HG03378 (cell line): Measurements from ENCODE around the gene RBM6.
"Not testable (repeated sequence)": the region's sequence is repeated elsewhere in the genome, so short reads cannot be mapped to it uniquely, and the experiment has no call there.

ENCODE experiments used
- ATAC-seq: cut with Tn5 transposase; IDR thresholded peaks from one replicate; pipeline ENCODE4 v1.9.1; 2021; ENCODE audit warnings: mild to moderate bottlenecking, moderate library complexity; ENCODE audit not compliant: unreplicated experiment

Gene RBM6

DNA sequence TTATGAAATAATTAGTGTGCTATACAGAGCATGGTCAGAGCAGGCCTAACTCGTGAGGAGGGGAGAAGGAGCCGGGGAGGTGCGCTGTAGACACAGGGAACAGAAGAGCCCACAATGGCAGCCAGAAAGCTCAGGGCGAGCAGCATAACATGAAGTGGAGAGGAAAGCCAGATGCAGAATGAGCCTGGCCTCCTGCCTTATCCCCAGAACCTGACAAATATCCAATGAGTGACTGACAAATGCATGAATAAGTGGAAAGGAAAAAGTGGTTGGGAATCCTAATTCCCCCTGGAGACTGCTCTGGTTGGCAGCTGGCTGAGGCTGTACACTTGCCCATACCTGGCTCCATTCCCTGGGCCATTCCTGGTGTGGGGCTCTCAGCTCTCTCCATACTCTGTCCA lies 27.1 kb upstream of the RBM6 start:
- ATAC-seq: no peak

DNA sequence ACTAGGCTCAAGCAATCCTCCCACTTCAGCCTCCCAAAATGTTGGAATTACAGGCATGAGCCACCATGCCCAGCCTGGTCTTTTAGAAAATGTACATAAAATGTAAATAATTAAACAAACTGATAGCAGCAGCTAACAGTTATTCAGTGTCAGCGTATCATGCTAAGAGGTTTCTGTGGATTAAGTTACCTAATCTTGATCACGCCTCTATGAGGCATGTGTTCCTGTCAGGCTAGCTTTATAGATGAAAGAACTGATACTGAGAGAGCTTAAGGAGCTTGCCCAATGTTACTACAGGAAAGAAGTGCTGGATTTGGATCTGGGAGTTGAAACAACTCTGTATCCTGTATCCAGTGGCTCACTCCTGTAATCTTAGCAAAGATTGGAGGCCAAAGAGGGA lies 25.0 kb upstream of the RBM6 start:
- no peak for ATAC-seq

GRCh38 chr3:49916686-49917085 lies 23.3 kb upstream of the RBM6 start:
- ATAC-seq: no peak

DNA sequence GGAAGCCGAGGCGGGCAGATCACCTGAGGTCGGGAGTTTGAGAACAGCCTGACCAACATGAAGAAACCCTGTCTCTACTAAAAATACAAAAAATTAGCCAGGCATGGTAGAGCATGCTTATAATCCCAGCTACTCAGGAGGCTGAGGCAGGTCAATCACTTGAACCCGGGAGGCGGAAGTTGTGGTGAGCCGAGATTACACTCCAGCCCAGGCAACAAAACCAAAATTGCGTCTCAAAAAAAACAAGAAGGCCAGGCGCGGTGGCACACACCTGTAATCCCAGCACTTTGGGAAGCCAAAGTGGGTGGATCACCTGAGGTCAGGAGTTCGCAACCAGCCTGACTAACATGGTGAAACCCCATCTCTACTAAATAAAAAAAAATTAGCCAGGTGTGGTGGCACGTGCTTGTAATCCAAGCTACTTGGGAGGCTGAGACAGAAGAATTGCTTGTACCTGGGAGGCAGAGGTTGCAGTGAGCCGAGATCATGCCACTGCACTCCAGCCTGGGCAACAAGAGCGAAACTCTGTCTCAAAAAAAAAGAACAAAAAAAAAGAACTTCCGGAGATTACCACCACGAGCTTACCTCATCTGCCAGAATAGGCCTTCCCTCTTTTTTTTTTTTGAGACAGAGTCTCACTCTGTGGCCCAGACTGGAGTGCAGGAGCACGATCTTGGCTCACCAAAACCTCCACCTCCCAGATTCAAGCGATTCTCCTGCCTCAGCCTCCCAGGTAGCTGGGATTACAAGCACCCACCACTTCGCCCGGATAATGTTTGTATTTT lies 22.0 kb upstream of the RBM6 start:
- not testable (repeated sequence) for ATAC-seq

DNA sequence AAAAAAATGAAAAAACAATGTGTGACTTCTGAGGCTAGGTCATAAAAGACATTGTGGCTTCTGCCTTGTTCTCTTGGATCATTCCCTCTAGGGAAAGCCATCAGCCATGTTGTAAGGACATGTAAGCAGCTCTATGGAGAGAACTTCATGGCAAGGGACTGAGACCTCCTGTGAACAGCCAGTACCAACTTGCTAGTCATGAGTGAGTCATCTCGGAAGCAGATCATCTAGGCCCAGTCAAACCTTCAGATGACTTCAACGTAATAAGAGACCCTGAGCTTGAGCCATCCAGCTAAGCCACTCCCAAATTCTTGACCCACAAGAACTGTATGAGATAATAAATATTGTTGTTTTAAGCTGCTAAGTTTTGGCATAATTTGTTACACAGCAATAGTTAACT lies 15.3 kb upstream of the RBM6 start:
- ATAC-seq: no peak

GRCh38 chr3:49925485-49925884 lies 14.5 kb upstream of the RBM6 start:
- no peak for ATAC-seq

- ATAC-seq: no peak
Observed at GRCh38 chr3:49926117-49926728, 13.7 kb upstream of the RBM6 start.

DNA sequence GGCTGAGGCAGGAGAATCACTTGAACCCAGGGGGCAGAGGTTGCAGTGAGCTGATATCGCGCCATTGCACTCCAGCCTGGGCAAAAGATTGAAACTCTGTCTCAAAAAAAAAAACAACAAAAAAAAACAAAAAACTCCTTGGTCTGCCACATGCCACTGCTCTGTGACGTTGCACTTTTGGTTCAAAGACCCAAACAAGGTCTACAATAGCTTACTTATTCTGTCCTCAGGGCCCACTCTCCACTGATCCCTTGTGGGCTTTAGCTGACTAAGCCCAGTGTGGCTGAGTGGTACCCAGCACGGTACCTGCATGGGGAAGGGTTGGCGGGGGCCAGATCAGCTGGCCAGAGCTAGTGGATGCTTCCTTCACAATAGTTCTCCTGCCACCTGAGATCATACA lies 12.2 kb upstream of the RBM6 start:
- no peak for ATAC-seq

DNA sequence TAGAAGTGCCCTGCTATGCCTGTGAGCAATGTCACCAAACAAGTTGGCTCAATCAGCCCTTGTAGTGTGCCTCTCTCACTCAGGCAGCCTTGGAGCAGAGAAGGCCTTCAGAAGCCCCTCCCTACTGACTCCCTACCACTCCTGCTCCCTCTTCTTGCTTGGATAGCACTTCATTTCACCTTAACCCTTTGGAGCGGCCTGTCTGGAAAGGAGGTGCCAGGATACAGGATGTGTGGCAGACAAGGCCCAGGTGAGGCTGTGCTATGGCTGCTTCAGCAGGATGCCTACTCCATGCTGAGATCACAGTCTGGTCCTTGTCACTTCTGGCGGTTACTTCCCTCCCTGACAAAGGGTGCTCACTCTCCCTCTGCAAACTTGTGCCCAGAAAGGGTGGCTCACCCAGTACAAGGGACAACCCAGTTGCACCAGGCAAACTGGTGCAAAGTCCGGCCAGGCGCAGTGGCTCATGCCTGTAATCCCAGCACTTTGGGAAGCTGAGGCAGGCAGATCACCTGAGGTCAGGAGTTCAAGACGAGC lies 11.4 kb upstream of the RBM6 start:
- no peak for ATAC-seq

DNA sequence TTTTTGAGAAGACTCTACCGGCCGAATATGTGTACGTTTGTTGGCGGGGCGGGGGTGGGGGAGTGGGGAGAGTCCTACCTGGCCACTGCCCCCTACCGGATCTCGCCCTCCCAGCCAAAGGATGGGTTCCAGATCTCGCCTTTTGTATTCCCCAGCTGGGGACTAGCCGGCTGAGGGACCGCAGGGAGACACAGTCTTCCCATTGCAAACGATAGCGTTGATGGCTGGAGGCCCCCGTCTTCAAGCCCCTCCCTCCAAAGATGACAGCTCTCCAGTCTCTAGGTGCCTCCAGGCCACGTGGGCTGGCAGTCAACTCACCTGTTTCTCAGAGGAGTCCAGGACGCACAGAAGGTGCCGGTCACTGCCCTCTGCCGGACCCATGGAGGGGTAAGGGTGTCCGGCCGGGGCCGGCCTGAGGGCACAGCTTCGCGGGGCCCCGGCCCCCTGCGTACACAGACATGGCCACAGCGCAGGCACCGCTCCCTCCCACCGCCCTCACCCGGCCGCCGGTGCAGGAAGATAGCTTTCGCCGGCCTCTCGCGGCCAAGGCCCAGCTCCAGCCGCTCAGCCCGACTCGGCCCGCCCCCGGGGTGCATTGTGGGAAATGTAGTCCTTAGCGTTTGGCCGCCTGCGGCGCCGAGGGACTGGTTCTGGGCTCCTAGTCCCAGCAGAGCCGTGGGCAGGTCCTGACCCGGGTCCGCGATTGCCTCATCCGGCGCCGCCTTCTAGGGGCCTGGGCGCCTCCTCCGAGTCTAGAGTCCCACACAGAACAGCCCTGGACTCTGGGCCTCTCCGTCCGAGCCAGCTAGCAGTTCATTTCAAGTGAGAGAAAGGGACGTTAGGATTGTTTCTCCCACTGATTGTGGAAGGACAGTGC lies 10.4 kb upstream of the RBM6 start, which contains the start of gene MON1A:
Gene MON1A, minus strand, starts transcription at position 521 of the 877 bp plus-strand sequence. CDS start 16,465 bp downstream, outside the sequence.
- ATAC-seq: peak; percentile 77

GRCh38 chr3:49930168-49930690 lies 9.7 kb upstream of the RBM6 start:
- no peak for ATAC-seq

GRCh38 chr3:49930922-49931321 lies 9.0 kb upstream of the RBM6 start:
- no peak for ATAC-seq

DNA sequence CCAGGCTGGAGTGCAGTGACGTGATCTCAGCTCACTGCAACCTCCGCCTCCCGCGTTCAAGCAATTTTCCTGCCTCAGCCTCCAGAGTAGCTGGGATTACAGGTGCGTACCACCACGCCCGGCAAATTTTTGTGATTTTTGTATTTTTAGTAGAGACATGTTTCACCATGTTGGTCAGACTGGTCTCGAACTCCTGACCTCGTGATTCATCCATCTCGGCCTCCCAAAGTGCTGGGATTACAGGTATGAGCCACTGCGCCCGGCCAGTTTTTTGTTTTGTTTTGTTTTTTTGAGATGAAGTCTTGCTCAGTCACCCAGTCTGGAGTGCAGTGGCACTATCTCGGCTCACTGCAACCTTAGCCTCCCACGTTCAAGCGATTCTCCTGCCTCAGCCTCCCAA lies 7.7 kb upstream of the RBM6 start:
- not testable (repeated sequence) for ATAC-seq

- no peak for ATAC-seq
Observed at GRCh38 chr3:49937090-49937489, 2.9 kb upstream of the RBM6 start.

GRCh38 chr3:49940667-49941249 lies 808 bp downstream of the RBM6 start:
- ATAC-seq: no peak

DNA sequence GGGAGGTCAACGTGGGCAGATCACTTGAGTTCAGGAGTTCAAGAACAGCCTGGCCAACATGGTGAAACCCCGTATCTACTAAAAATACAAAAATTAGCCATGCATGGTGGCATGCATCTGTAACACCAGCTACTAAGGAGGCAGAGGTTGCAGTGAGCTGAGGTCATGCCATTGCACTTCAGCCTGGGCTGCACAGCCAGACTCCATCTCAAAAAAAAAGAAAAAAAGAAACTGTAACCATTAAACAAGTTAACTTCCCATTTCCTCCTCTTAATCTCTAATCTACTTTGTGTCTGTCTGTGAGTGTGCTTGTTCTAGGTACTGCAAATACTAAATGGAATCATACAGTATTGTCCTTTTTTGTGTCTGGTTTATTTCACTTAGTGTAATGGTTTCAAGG lies 2.7 kb downstream of the RBM6 start:
- ATAC-seq: no peak

- no peak for ATAC-seq
Observed at GRCh38 chr3:49952924-49953323, 13.0 kb downstream of the RBM6 start.

DNA sequence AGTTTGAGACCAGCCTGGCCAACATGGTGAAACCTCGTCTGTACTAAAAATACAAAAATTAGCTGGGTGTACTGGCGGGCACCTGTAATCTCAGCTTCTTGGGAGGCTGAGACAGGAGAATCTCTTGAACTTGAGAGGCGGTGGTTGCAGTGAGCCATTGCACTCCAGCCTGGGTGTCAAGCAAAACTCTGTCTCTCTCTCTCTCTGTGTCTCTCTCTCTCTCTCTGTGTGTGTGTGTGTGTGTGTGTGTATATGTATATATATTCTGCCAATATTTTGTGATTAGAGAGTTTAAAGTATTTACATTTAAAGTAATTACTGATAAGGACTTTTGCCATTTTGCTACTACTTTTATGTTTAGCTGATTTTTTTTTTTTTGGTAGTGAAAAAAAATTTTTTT lies 15.7 kb downstream of the RBM6 start:
- no peak for ATAC-seq

DNA sequence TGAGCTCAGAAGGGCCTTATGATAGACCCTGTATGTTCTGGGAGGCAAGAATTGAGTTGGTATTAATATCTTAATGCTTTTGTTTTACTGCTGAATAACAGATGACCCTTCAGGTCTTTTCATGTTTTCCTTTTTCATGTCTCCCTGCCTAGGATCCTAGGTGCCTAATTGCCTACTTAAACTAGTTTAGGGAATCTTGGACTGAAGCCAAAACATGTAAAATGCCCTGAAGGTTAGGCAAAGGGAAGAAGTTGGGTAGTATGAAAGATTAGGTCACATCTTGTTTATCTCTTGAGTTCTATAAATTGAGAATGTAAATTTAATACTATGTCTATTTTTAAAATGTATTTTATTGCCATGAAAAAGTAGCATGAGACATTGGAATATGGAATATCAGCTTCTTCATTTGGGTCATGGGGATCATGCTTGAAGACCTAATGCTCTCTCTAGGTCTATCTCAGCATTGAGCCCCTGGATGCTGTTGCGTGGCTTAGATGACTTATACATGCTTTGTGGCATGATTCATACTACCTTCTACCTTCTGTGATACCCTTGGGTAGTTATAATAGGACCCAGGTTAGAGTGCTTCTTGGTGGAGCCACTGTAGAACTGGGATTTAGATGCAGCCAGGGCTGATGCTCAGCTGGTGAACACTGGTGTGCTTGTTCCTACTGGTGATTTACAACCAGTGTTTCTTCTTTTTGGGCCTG lies 26.4 kb downstream of the RBM6 start:
- no peak for ATAC-seq

GRCh38 chr3:49967291-49967690 lies 27.3 kb downstream of the RBM6 start:
- ATAC-seq: no peak
